Loucy (cell line): ENCODE data around the gene FAM120C.

Source experiments
- H2AFZ ChIP-seq: fragments of 200-600 bp; sonication (generic); 2 replicates; pipeline ENCODE4 v1.6.0; 2016; ENCODE audit warnings: antibody characterized with exemption, mild to moderate bottlenecking, low read length, moderate library complexity
- H3F3A ChIP-seq: fragments of 200-600 bp; 2 replicates; pipeline ENCODE4 v1.6.0; 2016; ENCODE audit warnings: antibody characterized with exemption, low read depth, mild to moderate bottlenecking
- H3K27me3 ChIP-seq: fragments of 200-600 bp; sonication (generic); 2 replicates; pipeline ENCODE4 v1.6.1; 2014; ENCODE audit warnings: low read length, mild to moderate bottlenecking; ENCODE audit not compliant: insufficient read depth, poor library complexity, severe bottlenecking
- H3K36me3 ChIP-seq: fragments of 200-600 bp; sonication (generic); 2 replicates; pipeline ENCODE4 v1.6.1; 2016; ENCODE audit warnings: low read length; ENCODE audit not compliant: insufficient read depth
- H3K4me1 ChIP-seq: fragments of 200-600 bp; sonication (generic); 2 replicates; pipeline ENCODE4 v1.5.1; 2014; ENCODE audit warnings: low read length, mild to moderate bottlenecking; ENCODE audit not compliant: insufficient read depth, poor library complexity, severe bottlenecking
- H3K4me2 ChIP-seq: fragments of 200-600 bp; sonication (generic); 2 replicates; pipeline ENCODE4 v1.6.0; 2014; ENCODE audit warnings: antibody characterized with exemption, low read length, low read depth, mild to moderate bottlenecking; ENCODE audit not compliant: poor library complexity, severe bottlenecking
- H3K4me3 ChIP-seq: fragments of 200-600 bp; sonication (generic); 2 replicates; pipeline ENCODE4 v1.5.1; 2014; ENCODE audit warnings: low read length, mild to moderate bottlenecking, mixed read lengths; ENCODE audit not compliant: poor library complexity, severe bottlenecking
- H3K79me2 ChIP-seq: fragments of 200-600 bp; sonication (generic); 2 replicates; pipeline ENCODE4 v1.6.1; 2014; ENCODE audit warnings: low read length; ENCODE audit not compliant: insufficient read depth
- H3K9ac ChIP-seq: fragments of 200-600 bp; sonication (generic); 2 replicates; pipeline ENCODE4 v1.6.0; 2014; ENCODE audit warnings: mild to moderate bottlenecking, low read depth, low read length, moderate library complexity; ENCODE audit not compliant: poor library complexity, severe bottlenecking
- H3K9me2 ChIP-seq: fragments of 200-600 bp; sonication (generic); replicated peaks from 2 replicates; pipeline ENCODE4 v1.6.1; 2016; ENCODE audit warnings: low read depth, low read length, mixed read lengths
- H3K9me3 ChIP-seq: fragments of 200-600 bp; sonication (generic); 2 replicates; pipeline ENCODE4 v1.6.1; 2014; ENCODE audit warnings: mild to moderate bottlenecking, antibody characterized with exemption, low read length, low read depth; ENCODE audit not compliant: insufficient read depth
- H4K20me1 ChIP-seq: fragments of 200-600 bp; sonication (generic); 2 replicates; pipeline ENCODE4 v1.6.0; 2014; ENCODE audit warnings: antibody characterized with exemption, low read length, mild to moderate bottlenecking; ENCODE audit not compliant: insufficient read depth, poor library complexity, severe bottlenecking
- EZH2phosphoT487 ChIP-seq: fragments of 200-600 bp; IDR thresholded peaks from 2 replicates; pipeline ENCODE4 v1.6.1; 2018; ENCODE audit warnings: antibody characterized with exemption, mild to moderate bottlenecking, moderate library complexity, borderline replicate concordance
- TF ChIP-seq, protein P1 (sequence below): fragments of 200-600 bp; sonication (generic); conservative IDR thresholded peaks from 2 replicates; pipeline ENCODE4 v1.5.1; 2014; ENCODE audit warnings: mild to moderate bottlenecking, antibody characterized with exemption, low read length

FAM120C gene

GRCh38 chrX:54067766-54068165, 115.3 kb downstream of the FAM120C start:
- H3K4me2 ChIP-seq, result no peak overlapping the region
- no peaks in the 10 kb centered on the region for H3K9me3 ChIP-seq
- no peaks in the 10 kb centered on the region for H3K79me2 ChIP-seq
- no peak overlapping the region for H3K9ac ChIP-seq
- no peaks in the 10 kb centered on the region for H3K36me3 ChIP-seq
- H3K27me3 ChIP-seq, result no peaks in the 10 kb centered on the region
- H3F3A ChIP-seq, result no peaks in the 10 kb centered on the region
- no peak for TF ChIP-seq EZH2phosphoT487
- TF ChIP-seq, protein P1, sequence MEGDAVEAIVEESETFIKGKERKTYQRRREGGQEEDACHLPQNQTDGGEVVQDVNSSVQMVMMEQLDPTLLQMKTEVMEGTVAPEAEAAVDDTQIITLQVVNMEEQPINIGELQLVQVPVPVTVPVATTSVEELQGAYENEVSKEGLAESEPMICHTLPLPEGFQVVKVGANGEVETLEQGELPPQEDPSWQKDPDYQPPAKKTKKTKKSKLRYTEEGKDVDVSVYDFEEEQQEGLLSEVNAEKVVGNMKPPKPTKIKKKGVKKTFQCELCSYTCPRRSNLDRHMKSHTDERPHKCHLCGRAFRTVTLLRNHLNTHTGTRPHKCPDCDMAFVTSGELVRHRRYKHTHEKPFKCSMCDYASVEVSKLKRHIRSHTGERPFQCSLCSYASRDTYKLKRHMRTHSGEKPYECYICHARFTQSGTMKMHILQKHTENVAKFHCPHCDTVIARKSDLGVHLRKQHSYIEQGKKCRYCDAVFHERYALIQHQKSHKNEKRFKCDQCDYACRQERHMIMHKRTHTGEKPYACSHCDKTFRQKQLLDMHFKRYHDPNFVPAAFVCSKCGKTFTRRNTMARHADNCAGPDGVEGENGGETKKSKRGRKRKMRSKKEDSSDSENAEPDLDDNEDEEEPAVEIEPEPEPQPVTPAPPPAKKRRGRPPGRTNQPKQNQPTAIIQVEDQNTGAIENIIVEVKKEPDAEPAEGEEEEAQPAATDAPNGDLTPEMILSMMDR, result no peak
- H2AFZ ChIP-seq, result no peak overlapping the region
- H3K4me3 ChIP-seq, result no peak overlapping the region
- no peaks in the 10 kb centered on the region for H4K20me1 ChIP-seq
- peaks cover 11% of the 10 kb centered on the region for H3K4me1 ChIP-seq
- no peaks in the 10 kb centered on the region for H3K9me2 ChIP-seq

DNA sequence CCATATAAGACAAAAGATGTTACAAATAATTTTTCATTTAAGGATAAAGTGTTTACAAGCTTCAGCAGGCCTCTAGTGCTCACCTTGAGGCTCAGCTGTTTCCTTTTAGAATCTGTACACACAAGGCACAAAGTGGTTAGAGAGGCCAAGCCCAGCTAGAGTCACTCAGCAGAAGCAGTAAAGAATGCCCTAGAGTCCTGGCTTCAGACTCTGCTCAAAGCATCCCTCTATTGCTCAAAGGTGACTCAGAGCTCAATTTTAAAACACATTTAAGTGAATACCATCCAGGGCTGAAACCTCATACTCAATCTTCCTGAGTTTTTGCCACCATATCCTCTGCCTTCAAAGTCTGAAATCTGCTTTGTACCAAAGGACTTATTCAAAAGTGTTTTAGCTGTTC, 116.2 kb downstream of the FAM120C start:
- Histone ChIP-seq H3K9ac (no peak overlapping the region), H3K27me3 (no peaks in the 10 kb centered on the region), H3K4me2 (no peak overlapping the region), H2AFZ (no peak overlapping the region), H3K4me3 (no peak overlapping the region), H3K9me3 (no peaks in the 10 kb centered on the region), H3K79me2 (no peaks in the 10 kb centered on the region), H3K4me1 (peaks cover 11% of the 10 kb centered on the region), H4K20me1 (no peaks in the 10 kb centered on the region), H3K36me3 (no peaks in the 10 kb centered on the region), H3F3A (no peaks in the 10 kb centered on the region), H3K9me2 (no peaks in the 10 kb centered on the region)
- TF ChIP-seq EZH2phosphoT487, result no peak
- TF ChIP-seq, protein P1, result no peak

- Histone ChIP-seq H3K9me2 (no peaks in the 10 kb centered on the region), H3K27me3 (no peaks in the 10 kb centered on the region), H4K20me1 (no peaks in the 10 kb centered on the region), H2AFZ (no peak overlapping the region), H3K4me2 (no peak overlapping the region), H3F3A (no peaks in the 10 kb centered on the region), H3K9me3 (no peaks in the 10 kb centered on the region), H3K9ac (no peak overlapping the region), H3K4me3 (no peak overlapping the region), H3K79me2 (no peaks in the 10 kb centered on the region), H3K4me1 (peaks cover 11% of the 10 kb centered on the region), H3K36me3 (no peaks in the 10 kb centered on the region)
- TF ChIP-seq EZH2phosphoT487, result no peak
- TF ChIP-seq, protein P1, result no peak
Measured at GRCh38 chrX:54064564-54064963, 118.5 kb downstream of the FAM120C start.
